Esophagus squamous epithelium (tissue), 5 donors: Measurements from ENCODE around the gene DNAJC5G. TPM values are rescaled to one million over a fixed set of nuclear protein-coding genes. Genes with fewer than 3 reads are reported as not detected.

ENCODE experiments used
- DNase-seq: peaks from one replicate; lab custom pipeline; 2025; lab: John Stamatoyannopoulos, UW
- H3K27ac ChIP-seq, 4 donors: fragments of 200-600 bp; sonication (generic); one replicate each; pipeline ENCODE4 v1.5.1; 2016 to 2019; ENCODE audit warnings: mild to moderate bottlenecking in 1 of 4
- H3K27me3 ChIP-seq, 4 donors: fragments of 200-600 bp; sonication (generic); 1 replicate in 3 of 4; 2 replicates in 1 of 4; pipeline versions ENCODE4 v1.5.1 to v1.6.0; 2017 to 2021; ENCODE audit warnings: antibody characterized with exemption in 1 of 4
- H3K36me3 ChIP-seq, 3 donors: fragments of 200-600 bp; sonication (generic); one replicate each; pipeline ENCODE4 v1.5.1; 2016 to 2019
- H3K4me1 ChIP-seq, 3 donors: fragments of 200-600 bp; sonication (generic); one replicate each; pipeline ENCODE4 v1.5.1; 2017 to 2019
- H3K4me3 ChIP-seq, 4 donors: fragments of 200-600 bp; sonication (generic); 1 replicate in 3 of 4; 2 replicates in 1 of 4; pipeline ENCODE4 v1.5.1; 2016 to 2019; ENCODE audit warnings: mild to moderate bottlenecking in 2 of 4, moderate library complexity in 1 of 4
- H3K9me3 ChIP-seq, 3 donors: fragments of 200-600 bp; sonication (generic); one replicate each; pipeline ENCODE4 v1.5.1; 2016 to 2019
- CTCF ChIP-seq, 6 experiments: fragments of 450-650 bp in 4 of 6; fragments of 200-600 bp in 2 of 6; sonication (generic) in 2 of 6; IDR thresholded peaks; one replicate each; pipeline ENCODE4 v1.5.1; 2016 to 2019; ENCODE audit warnings: antibody characterized with exemption in 6 of 6, mild to moderate bottlenecking in 4 of 6, moderate library complexity in 4 of 6
- POLR2A ChIP-seq, 4 donors: fragments of 450-650 bp; IDR thresholded peaks; one replicate each; pipeline ENCODE4 v1.6.1; 2017; ENCODE audit warnings: antibody characterized with exemption in 4 of 4, mild to moderate bottlenecking in 4 of 4, moderate library complexity in 3 of 4
- WGBS, 2 donors: methylation state at CpG; one replicate each; pipeline ENCODE4 v1.1.5; 2018; 5-methylcytosine and 5-hydroxymethylcytosine counted together
- intact Hi-C: fragments of 100-400 bp; cut with DNase I; formaldehyde crosslinking; loops from one replicate; pipeline ENCODE4 v1.15.0; 2022
- total RNA-seq, 4 donors: library from RNA; depleted of rRNA; stranded (reverse); fragments of >200 nt; gene quantifications; one replicate each; pipeline ENCODE4 v1.1.0, GENCODE V29; 2016
- donor health status: DM: yes; HTN: yes; CAD: no.

The DNAJC5G gene
- total RNA-seq, 4 donors from 2014 or later, result 0.38 TPM; not detected in 3

GRCh38 chr2:27288610-27289009 is 13.4 kb downstream of the DNAJC5G start:
- 35 to 41% methylated on average over 3 of the region's 3 CpGs for WGBS, 2 donors
- no peak for DNase-seq
- Histone ChIP-seq H3K36me3 (no peaks in the 10 kb centered on the region), H3K9me3 (no peaks in the 10 kb centered on the region), H3K4me3 (no peak overlapping the region), H3K27me3 (peaks cover 0 to 45% (median 0%) of the 10 kb centered on the region in 4 donors), H3K4me1 (peaks cover 5 to 11% (median 6%) of the 10 kb centered on the region in 3 donors), H3K27ac (no peak overlapping the region)
- TF ChIP-seq POLR2A (IDR thresholded peaks at IDR 0.05) (no peak), CTCF (IDR thresholded peaks at IDR 0.05) (no peak)
- intact Hi-C loops, result no loop called here

- Histone ChIP-seq H3K4me3 (no peak overlapping the region), H3K27ac (no peak overlapping the region), H3K9me3 (no peaks in the 10 kb centered on the region), H3K36me3 (no peaks in the 10 kb centered on the region), H3K4me1 (peaks cover 5 to 18% (median 6%) of the 10 kb centered on the region in 3 donors), H3K27me3 (peaks cover 0 to 31% (median 0%) of the 10 kb centered on the region in 4 donors)
- TF ChIP-seq POLR2A (IDR thresholded peaks at IDR 0.05), result no peak
- no peak for TF ChIP-seq CTCF (IDR thresholded peaks at IDR 0.05)
- no peak for DNase-seq
- intact Hi-C loops, result no loop called here
- WGBS, 2 donors, result 65 to 80% methylated on average over 5 of the region's 5 CpGs
Observed at GRCh38 chr2:27290549-27290948, 15.3 kb downstream of the DNAJC5G start.

GRCh38 chr2:27291865-27292264 is 16.6 kb downstream of the DNAJC5G start:
- 57 to 67% methylated on average over 6 of the region's 6 CpGs for WGBS, 2 donors
- Histone ChIP-seq H3K27me3 (peaks cover 0 to 31% (median 0%) of the 10 kb centered on the region in 4 donors), H3K4me1 (peaks cover 5 to 18% (median 6%) of the 10 kb centered on the region in 3 donors), H3K4me3 (no peak overlapping the region), H3K9me3 (no peaks in the 10 kb centered on the region), H3K36me3 (no peaks in the 10 kb centered on the region), H3K27ac (no peak overlapping the region)
- TF ChIP-seq CTCF (IDR thresholded peaks at IDR 0.05), result peak in 1 of 6 experiments; percentile 14
- no peak for TF ChIP-seq POLR2A (IDR thresholded peaks at IDR 0.05)
- no peak for DNase-seq
- intact Hi-C loops, result no loop called here

- TF ChIP-seq CTCF (IDR thresholded peaks at IDR 0.05) (no peak), POLR2A (IDR thresholded peaks at IDR 0.05) (no peak)
Observed at GRCh38 chr2:27294928-27295327, 19.7 kb downstream of the DNAJC5G start.

GRCh38 chr2:27296481-27296880 is 21.2 kb downstream of the DNAJC5G start:
- intact Hi-C loops, result no loop called here
- DNase-seq, result no peak
- WGBS, 2 donors, result 57 to 69% methylated on average over 4 of the region's 4 CpGs

More at GRCh38 chr2:27294928-27295327, 19.7 kb downstream of the DNAJC5G start:
- no peak for DNase-seq
- Histone ChIP-seq H3K4me3 (no peak overlapping the region), H3K4me1 (peaks cover 5 to 18% (median 6%) of the 10 kb centered on the region in 3 donors), H3K27me3 (peaks cover 0 to 16% (median 0%) of the 10 kb centered on the region in 4 donors), H3K9me3 (no peaks in the 10 kb centered on the region), H3K27ac (no peak overlapping the region), H3K36me3 (no peaks in the 10 kb centered on the region)
- intact Hi-C loops, result no loop called here
- 83 to 85% methylated on average over 8 of the region's 8 CpGs for WGBS, 2 donors

More at GRCh38 chr2:27296481-27296880, 21.2 kb downstream of the DNAJC5G start:
- peaks cover 5 to 18% (median 6%) of the 10 kb centered on the region in 3 donors for H3K4me1 ChIP-seq
- no peak for TF ChIP-seq CTCF (IDR thresholded peaks at IDR 0.05)
- no peak overlapping the region for H3K4me3 ChIP-seq
- peaks cover 0 to 6% (median 0%) of the 10 kb centered on the region in 4 donors for H3K27me3 ChIP-seq
- no peak overlapping the region for H3K27ac ChIP-seq
- H3K36me3 ChIP-seq, result no peaks in the 10 kb centered on the region
- no peaks in the 10 kb centered on the region for H3K9me3 ChIP-seq
